Lung microvascular endothelial cell (primary cell): ENCODE data around the gene IGFBP1. TPM values are rescaled to one million over a fixed set of nuclear protein-coding genes. Genes with fewer than 3 reads are reported as not detected.

ENCODE experiments used
- DNase-seq, 2 donors: peaks; one replicate each; pipeline versions ENCODE4 v3.0.0 to v3.0.0-alpha.2; 2010; ENCODE audit warnings: low read depth in 2 of 2
- total RNA-seq: library from RNA; depleted of rRNA; stranded (reverse); fragments of >200 nt; gene quantifications from 2 replicates; pipeline ENCODE4 v1.2.1, GENCODE V29; 2014

The IGFBP1 gene
- total RNA-seq, 1 donor from 2014 or later, result 0.20 TPM

DNA sequence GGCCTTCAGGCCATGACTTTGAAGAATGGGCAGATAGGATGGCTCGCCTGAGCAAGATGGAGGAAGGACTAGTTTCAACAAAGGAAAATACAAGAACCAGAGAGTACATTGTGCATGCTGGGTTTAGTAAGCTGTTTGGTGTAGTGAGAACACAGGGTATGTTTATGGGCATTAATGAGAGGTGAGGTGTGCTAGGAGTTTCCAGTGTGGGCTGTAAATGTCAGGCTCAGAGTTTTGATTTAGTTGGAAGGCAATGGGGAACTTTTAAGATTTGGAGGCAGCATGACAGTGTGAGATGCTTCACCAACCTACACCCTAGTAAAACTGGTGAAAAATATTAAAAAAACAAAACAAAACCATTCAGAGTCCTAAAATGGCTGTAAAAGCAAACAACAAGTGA, 13.3 kb downstream of the IGFBP1 start:
- DNase-seq, result no peak

DNA sequence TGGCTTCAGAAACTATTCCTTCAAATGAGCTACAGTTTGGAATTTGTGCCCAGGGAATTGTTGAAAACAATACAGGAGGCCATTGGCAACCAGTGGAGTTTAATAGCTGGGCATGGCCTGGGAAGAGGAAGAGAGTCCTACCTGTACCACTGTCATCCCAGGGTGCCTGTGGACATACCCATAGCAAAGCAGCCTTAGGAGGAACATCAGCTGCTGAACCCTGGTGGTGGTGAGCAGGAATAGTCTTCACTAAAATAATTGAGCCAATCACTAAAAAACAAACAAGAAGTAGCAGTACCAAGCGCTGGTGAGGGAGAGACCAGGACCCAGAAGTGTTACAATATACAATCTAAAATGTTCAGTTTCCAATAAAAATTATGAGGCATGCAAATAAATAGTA, 14.5 kb downstream of the IGFBP1 start:
- no peak for DNase-seq

DNA sequence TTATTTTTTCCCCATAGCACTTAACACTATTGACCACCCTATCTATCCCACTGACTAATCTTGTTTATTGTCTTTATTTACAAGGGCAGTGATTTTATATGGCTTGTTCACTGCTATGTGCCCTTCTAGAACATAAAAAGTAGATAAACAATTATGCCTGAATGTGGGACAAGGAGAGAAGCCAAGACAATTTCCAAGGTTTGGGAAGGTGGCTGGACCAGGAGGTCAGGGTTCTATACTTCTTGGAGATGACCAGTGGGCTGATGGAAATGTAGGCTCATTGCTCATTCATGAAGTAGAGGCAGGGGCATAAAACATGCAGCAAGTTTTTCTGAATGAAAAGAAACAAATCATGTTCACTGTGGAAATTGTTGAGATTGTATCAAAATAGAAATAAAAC, 21.3 kb downstream of the IGFBP1 start:
- DNase-seq, result no peak

DNA sequence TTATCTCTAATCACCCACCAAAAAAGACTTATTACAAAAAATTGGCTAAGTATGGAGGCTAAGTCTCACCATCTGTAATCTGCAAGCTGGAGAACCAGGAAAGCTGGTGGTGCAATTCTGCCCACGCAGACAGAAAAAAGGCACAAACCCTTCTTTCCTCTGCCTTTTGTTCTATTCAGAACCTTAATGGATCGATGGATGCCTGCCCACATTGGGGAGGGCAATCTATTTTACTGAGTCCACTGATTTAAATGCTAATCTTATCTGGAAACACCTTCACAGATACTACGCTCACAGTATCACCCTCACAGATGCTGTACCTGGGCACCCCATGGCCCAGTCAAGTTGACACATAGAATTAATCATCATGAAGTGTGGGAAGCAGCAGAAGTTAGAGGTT, 22.6 kb downstream of the IGFBP1 start:
- no peak for DNase-seq

GRCh38 chr7:45911311-45911710, 23.0 kb downstream of the IGFBP1 start:
- DNase-seq, result no peak

DNA sequence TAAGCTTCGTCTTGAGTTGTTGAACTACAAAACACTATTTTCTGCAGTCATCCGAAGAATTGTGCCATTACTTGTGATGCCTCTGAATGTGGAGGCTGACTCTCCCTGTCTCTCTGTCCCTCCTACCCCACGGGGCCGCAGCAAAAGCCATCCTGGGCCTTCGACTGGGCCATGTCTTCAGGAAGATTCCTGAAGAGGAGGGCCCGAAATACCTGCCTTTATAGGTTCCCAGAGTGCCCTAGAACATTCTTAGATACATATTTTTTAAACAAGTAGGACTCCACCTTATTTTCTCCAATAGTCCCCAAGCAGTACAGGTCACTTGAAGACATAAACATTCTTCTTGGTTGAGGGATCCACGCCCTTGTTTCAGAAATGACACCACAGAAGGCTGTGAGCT, 24.7 kb downstream of the IGFBP1 start:
- no peak for DNase-seq

DNA sequence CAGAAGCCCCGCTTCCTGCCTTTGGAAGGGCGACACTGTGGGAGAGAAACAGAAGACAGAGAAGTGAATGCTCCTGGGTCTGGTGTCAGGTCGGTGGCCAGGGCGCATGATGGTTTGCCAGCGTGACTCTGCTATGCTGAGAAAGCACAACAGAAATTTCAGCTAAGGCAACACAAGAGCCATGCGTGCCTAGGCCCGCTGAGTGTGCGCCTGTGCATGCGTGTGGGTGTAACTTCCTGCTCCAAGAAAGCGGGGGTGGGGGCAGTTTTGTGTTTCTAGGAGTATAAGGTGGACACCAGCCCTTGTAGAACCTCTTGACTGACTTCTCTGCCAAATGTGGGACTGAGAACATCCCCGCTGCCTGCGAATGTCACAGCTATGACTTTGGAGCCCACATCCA, 26.6 kb downstream of the IGFBP1 start:
- no peak for DNase-seq

DNA sequence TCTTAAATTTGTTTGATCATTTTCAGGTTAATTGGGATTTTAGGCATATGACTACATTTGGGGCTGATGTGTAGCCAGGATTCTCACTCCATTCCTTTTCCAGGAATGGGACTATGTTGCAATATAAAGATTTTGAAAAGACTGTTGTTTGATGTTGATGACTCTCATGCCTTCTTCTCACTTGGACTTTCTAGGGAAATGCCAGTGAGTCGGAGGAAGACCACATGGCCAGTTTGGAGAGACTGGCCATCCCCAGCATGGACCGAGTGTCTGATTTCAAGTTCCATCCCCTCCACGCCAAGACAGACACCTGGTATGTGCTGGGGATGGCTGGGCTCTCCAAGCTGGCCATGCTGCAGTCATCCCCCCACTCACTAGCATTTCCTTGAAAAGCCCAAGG, 27.3 kb downstream of the IGFBP1 start:
- DNase-seq, result no peak

- no peak for DNase-seq
Observed at GRCh38 chr7:45917064-45917463, 28.8 kb downstream of the IGFBP1 start.

GRCh38 chr7:45917658-45918057, 29.4 kb downstream of the IGFBP1 start:
- DNase-seq, result peak; percentile 63 to 66

DNA sequence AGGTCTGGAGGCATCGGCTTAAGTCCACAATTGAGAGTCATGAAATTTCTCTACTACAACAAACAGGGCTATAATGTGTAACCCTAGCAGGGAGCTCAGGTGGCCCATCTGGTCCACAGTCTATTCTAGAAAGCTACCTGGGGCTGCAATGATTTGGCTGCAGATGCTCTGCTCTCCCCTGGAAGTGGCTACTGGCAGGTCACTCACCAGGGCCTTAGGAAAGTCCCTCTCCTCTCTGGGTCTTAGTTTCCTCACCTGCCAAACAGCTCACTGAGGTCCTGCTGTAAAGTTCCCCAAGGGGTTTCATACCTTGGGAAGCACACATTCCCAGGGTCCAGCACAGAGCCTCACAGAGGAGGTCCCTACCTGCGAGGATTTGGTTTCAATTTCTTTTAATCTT, 30.3 kb downstream of the IGFBP1 start:
- no peak for DNase-seq

GRCh38 chr7:45919231-45919784, 31.0 kb downstream of the IGFBP1 start:
- DNase-seq, result no peak

DNA sequence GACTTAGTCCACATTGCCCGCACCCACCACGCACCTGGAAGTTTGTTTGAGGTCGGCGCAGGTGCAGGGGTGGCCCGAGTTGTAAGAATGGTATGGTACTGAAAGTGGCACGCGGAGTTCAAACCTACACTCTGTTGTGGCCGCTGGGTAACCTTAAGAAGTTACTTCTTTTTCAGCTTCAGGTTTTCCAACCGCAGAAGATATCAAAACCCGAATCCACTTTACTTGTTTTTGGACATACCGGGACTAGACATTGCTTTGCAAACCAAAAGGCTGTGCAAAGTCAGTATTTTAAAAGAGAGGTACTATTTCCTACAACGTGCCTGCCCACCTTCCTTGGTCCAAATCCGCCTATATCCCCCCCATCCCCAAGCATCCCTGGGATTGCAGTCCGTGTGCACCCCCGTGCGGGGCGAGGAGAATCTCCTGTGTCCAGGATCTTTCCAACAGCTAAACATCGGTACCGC, 31.7 kb downstream of the IGFBP1 start:
- no peak for DNase-seq

- DNase-seq, result peak; percentile 5 to 83
Observed at GRCh38 chr7:45920502-45921380, 32.5 kb downstream of the IGFBP1 start, which contains the start of gene IGFBP3. IGFBP3 (minus strand) TSS chr7:45921272; CDS start chr7:45921140, 132 bp downstream.

DNA sequence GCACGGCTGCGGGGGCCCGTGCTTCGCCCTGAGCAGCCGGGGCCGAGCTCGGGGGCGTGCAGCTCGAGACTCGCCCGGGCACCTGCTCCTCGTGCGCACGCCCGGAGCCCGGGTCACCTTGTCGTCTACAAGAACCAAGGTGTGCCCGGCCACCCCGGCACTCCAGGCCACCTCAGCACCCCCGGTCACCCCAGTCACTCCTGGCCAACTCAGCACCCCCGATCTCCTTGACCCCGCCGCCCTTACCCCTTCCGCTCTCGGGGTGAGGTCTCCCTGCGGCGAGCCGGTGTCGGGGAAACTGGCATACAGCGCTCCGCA, 33.1 kb downstream of the IGFBP1 start:
- peak in 1 of 2 donors; percentile 6 for DNase-seq

GRCh38 chr7:45921699-45922519, 33.6 kb downstream of the IGFBP1 start:
- peak; percentile 45 to 67 for DNase-seq

DNA sequence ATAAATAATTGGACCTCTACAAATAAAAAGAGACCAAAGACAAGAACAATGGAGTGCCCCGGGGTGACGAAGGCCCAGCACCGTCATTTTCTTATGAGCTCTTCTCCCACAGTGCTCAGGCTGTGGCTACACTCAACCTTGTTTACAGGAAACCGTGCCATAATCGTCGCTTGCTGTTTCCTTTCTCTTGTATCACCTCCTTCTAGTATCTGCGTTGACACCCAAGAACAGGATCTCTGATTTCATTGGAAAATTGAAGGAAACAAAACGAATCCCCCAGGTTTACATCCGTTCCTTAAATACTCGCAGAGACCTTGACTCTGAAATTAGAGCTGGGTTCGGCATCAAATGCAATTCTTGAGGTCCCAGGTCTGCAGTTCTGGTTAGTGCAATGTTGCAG, 34.5 kb downstream of the IGFBP1 start:
- DNase-seq, result no peak

GRCh38 chr7:45923290-45923689, 35.0 kb downstream of the IGFBP1 start:
- DNase-seq, result peak; percentile 67 to 79

- DNase-seq, result no peak
Observed at GRCh38 chr7:45923818-45924217, 35.5 kb downstream of the IGFBP1 start.

DNA sequence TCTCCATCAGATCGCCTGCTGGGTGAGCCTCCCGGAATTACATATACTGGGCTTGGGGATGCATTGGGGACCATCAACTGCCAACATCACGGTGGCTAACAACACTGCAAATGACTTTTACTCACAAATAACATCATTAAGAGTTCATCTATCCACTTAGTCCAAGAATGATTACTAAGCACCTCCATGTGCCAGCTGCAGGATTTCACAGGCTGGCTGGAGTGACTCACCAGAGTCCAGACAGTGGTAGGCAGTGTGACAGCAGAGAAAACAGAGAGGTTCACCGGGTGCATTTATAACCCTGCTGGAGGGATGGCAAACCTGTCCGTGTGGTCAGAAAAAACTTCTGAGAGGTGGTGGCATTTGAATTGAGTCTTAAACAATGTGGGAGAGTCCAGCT, 36.0 kb downstream of the IGFBP1 start:
- DNase-seq, result peak in 1 of 2 donors; percentile 17

GRCh38 chr7:45927721-45928120, 39.4 kb downstream of the IGFBP1 start:
- DNase-seq, result no peak

DNA sequence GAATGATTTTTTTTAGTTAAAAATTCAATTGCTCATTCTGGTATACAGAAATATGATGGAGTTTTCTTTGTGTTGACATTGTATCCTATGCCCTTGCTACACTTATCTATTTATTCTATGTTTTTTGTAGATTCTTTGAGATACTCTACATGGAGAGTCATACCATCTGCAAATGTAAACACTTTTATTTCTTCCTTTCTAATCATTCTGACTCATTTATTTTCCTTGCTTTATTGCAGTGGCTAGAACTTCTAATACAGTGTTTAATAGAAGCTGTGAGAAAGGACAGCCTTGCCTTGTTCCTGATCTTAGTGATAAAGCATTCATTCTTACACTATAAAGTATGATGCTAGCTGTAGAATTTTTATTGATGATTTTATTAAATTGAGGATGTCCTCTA, 42.7 kb downstream of the IGFBP1 start:
- DNase-seq, result no peak
